HCT116 (cell line): ENCODE measurements around the gene OR51V1. TPM values are rescaled to one million over a fixed set of nuclear protein-coding genes. Genes with fewer than 3 reads are reported as not detected.

Experiments
- ATAC-seq: fragments of 200-7000 bp; cut with Tn5 transposase; 2 replicates; pipeline ENCODE4 v1.9.1; 2020; ENCODE audit warnings: mild to moderate bottlenecking, moderate library complexity
- BruUV-seq: library from RNA; stranded (reverse); fragments of 400-500 nt; replicated peaks from 2 replicates; lab custom pipeline; 2021; lab: Mats Ljungman, UMichigan
- CTCF ChIA-PET: fragments of 300-600 bp; sonication (Branson Sonifier 250); formaldehyde crosslinking; loops from one replicate; lab custom pipeline; 2021; ENCODE audit warnings: antibody characterized with exemption; lab: Charles Lee
- POLR2A ChIA-PET: fragments of 300-600, 350-600 bp; sonication (Branson Sonifier 250); formaldehyde crosslinking; loops from one replicate; lab custom pipeline; 2021; ENCODE audit warnings: antibody characterized with exemption; lab: Charles Lee
- RAD21 ChIA-PET, 2 experiments: fragments of 300-600 bp; sonication (Branson Sonifier 250); formaldehyde crosslinking; loops; one replicate each; lab custom pipeline; 2023; ENCODE audit warnings: low total read pairs in 2 of 2; ENCODE audit not compliant: uncharacterized antibody in 2 of 2, unreplicated experiment in 2 of 2, low non-redundant PET in 1 of 2; lab: Charles Lee
- DNase-seq: peaks from one replicate; pipeline ENCODE4 v3.0.0-alpha.2; 2010; ENCODE audit warnings: low read depth, low spot score
- H2AFZ ChIP-seq: fragments of 200-600 bp; shearing (Covaris generic), sonication (generic); 2 replicates; pipeline ENCODE4 v1.6.1; 2017; ENCODE audit warnings: low read depth, mixed run types, mixed read lengths, antibody characterized with exemption, low read length; ENCODE audit not compliant: poor library complexity, severe bottlenecking
- H3K27ac ChIP-seq: 2 replicates; pipeline ENCODE4 v1.5.1; 2012; ENCODE audit warnings: low read depth, low read length
- H3K27me3 ChIP-seq: fragments of 200-600 bp; sonication (generic); 2 replicates; pipeline ENCODE4 v1.6.1; 2016; ENCODE audit warnings: mixed run types, low read length, mixed read lengths; ENCODE audit not compliant: insufficient read depth
- H3K36me3 ChIP-seq, 2 experiments: fragments of 200-500 bp in 1 of 2; fragments of 200-600 bp in 1 of 2; sonication (Bioruptor generic) in 1 of 2; sonication (generic) in 1 of 2; 2 replicates each; pipeline versions ENCODE4 v1.5.1 to v1.6.1; 2014 to 2016; ENCODE audit warnings: low read length in 2 of 2, inconsistent platforms in 1 of 2, mixed read lengths in 1 of 2, mixed run types in 1 of 2; ENCODE audit not compliant: insufficient read depth in 2 of 2, control insufficient read depth in 1 of 2
- H3K4me1 ChIP-seq, 2 experiments: fragments of 200-600 bp in 1 of 2; sonication (generic) in 1 of 2; 2 replicates each; pipeline versions ENCODE4 v1.5.1 to v1.6.1; 2012 to 2017; ENCODE audit warnings: low read length in 2 of 2, inconsistent platforms in 1 of 2, mild to moderate bottlenecking in 1 of 2, mixed read lengths in 1 of 2, mixed run types in 1 of 2, moderate library complexity in 1 of 2; ENCODE audit not compliant: insufficient read depth in 2 of 2, control insufficient read depth in 1 of 2
- H3K4me2 ChIP-seq: fragments of 200-600 bp; sonication (generic); 2 replicates; pipeline ENCODE4 v1.6.1; 2017; ENCODE audit warnings: mixed run types, low read length, mixed read lengths
- H3K4me3 ChIP-seq, 2 experiments: fragments of 200-600 bp in 1 of 2; sonication (generic) in 1 of 2; replicated peaks in 1 of 2; 2 replicates each; pipeline ENCODE4 v1.5.1; 2011 to 2016; ENCODE audit warnings: low read length in 2 of 2, control low read depth in 1 of 2, low read depth in 1 of 2, mild to moderate bottlenecking in 1 of 2, mixed read lengths in 1 of 2, mixed run types in 1 of 2
- H3K79me2 ChIP-seq: fragments of 200-600 bp; sonication (generic); 2 replicates; pipeline ENCODE4 v1.6.1; 2017; ENCODE audit warnings: mild to moderate bottlenecking, mixed run types, low read length, moderate library complexity, mixed read lengths; ENCODE audit not compliant: insufficient read depth
- H3K9ac ChIP-seq: fragments of 200-600 bp; sonication (generic); 2 replicates; pipeline ENCODE4 v1.6.1; 2016; ENCODE audit warnings: low read length, mixed read lengths
- H3K9me2 ChIP-seq: fragments of 200-600 bp; sonication (generic), shearing (Covaris generic); 2 replicates; pipeline ENCODE4 v1.6.1; 2017; ENCODE audit warnings: mixed run types, mild to moderate bottlenecking, moderate library complexity; ENCODE audit not compliant: insufficient read depth
- H3K9me3 ChIP-seq, 2 experiments: fragments of 200-500 bp in 1 of 2; fragments of 200-600 bp in 1 of 2; sonication (Bioruptor generic) in 1 of 2; sonication (generic) in 1 of 2; 2 replicates each; pipeline ENCODE4 v1.6.1; 2014 to 2017; ENCODE audit warnings: low read length in 2 of 2, mixed read lengths in 2 of 2, inconsistent platforms in 1 of 2, low read depth in 1 of 2, mild to moderate bottlenecking in 1 of 2, mixed run types in 1 of 2, moderate library complexity in 1 of 2; ENCODE audit not compliant: control insufficient read depth in 1 of 2, insufficient read depth in 1 of 2
- H4K20me1 ChIP-seq: fragments of 200-600 bp; sonication (generic), shearing (Covaris generic); 2 replicates; pipeline ENCODE4 v1.6.1; 2017; ENCODE audit warnings: mixed run types, mild to moderate bottlenecking, moderate library complexity; ENCODE audit not compliant: insufficient read depth
- CBX3 ChIP-seq: IDR thresholded peaks from 2 replicates; pipeline ENCODE4 v1.6.1; 2012; ENCODE audit warnings: low read depth
- CEBPB ChIP-seq: IDR thresholded peaks from 2 replicates; pipeline ENCODE4 v1.6.1; 2012; ENCODE audit warnings: low read depth
- EGR1 ChIP-seq: IDR thresholded peaks from 2 replicates; pipeline ENCODE4 v1.6.1; 2012; ENCODE audit warnings: low read depth
- ELF1 ChIP-seq: IDR thresholded peaks from 2 replicates; pipeline ENCODE4 v1.6.1; 2012; ENCODE audit warnings: low read depth, borderline replicate concordance
- EZH2phosphoT487 ChIP-seq: fragments of 200-600 bp; IDR thresholded peaks from 2 replicates; pipeline ENCODE4 v1.6.1; 2018; ENCODE audit warnings: antibody characterized with exemption, borderline replicate concordance
- FOSL1 ChIP-seq: IDR thresholded peaks from 2 replicates; pipeline ENCODE4 v1.6.1; 2012; ENCODE audit warnings: low read depth
- JUND ChIP-seq: IDR thresholded peaks from 2 replicates; pipeline ENCODE4 v1.6.1; 2012
- POLR2A ChIP-seq: IDR thresholded peaks from 2 replicates; pipeline ENCODE4 v1.7.0; 2011; ENCODE audit warnings: borderline replicate concordance; ENCODE audit not compliant: insufficient read depth, insufficient read length; ENCODE audit errors: extremely low read depth
- POLR2AphosphoS5 ChIP-seq: IDR thresholded peaks from 2 replicates; pipeline ENCODE4 v1.6.1; 2011; ENCODE audit warnings: mild to moderate bottlenecking, low read depth, low read length, moderate library complexity
- RAD21 ChIP-seq: IDR thresholded peaks from 2 replicates; pipeline ENCODE4 v1.6.1; 2012; ENCODE audit warnings: low read depth, mild to moderate bottlenecking
- SIN3A ChIP-seq: IDR thresholded peaks from 2 replicates; pipeline ENCODE4 v1.6.1; 2012; ENCODE audit warnings: low read depth
- SP1 ChIP-seq: IDR thresholded peaks from 2 replicates; pipeline ENCODE4 v1.6.1; 2012; ENCODE audit warnings: low read depth
- SRF ChIP-seq: IDR thresholded peaks from 2 replicates; pipeline ENCODE4 v1.6.1; 2012; ENCODE audit warnings: low read depth
- TCF7L2 ChIP-seq: IDR thresholded peaks from 2 replicates; pipeline ENCODE4 v1.7.0; 2011; ENCODE audit warnings: borderline replicate concordance, inconsistent platforms; ENCODE audit not compliant: insufficient read depth, insufficient read length; ENCODE audit errors: extremely low read depth
- YY1 ChIP-seq: IDR thresholded peaks from 2 replicates; pipeline ENCODE4 v1.6.1; 2011; ENCODE audit warnings: low read length, low read depth, moderate library complexity, mild to moderate bottlenecking; ENCODE audit not compliant: insufficient replicate concordance; ENCODE audit errors: extremely low read depth
- ZFX ChIP-seq: fragments of 450-650 bp; IDR thresholded peaks from 2 replicates; pipeline ENCODE4 v1.6.1; 2017
- ZNF274 ChIP-seq: fragments of 200-500 bp; sonication (Bioruptor generic); IDR thresholded peaks from 2 replicates; pipeline ENCODE4 v1.6.1; 2014; ENCODE audit warnings: mild to moderate bottlenecking, low read depth, low read length, inconsistent platforms
- intact Hi-C: fragments of 100-400 bp; cut with micrococcal nuclease; formaldehyde crosslinking; loops from 2 replicates; pipeline ENCODE4 v1.10.0; 2022
- total RNA-seq: library from RNA; stranded (reverse); gene quantifications from one replicate; pipeline ENCODE4 v1.2.1, GENCODE V29; 2021; ENCODE audit not compliant: unreplicated experiment
- TF ChIP-seq, protein P1 (sequence below): IDR thresholded peaks from 2 replicates; pipeline ENCODE4 v1.6.1; 2012
- TF ChIP-seq, protein P2 (sequence below), 3 experiments: fragments of 200-600 bp in 1 of 3; sonication (generic) in 1 of 3; IDR thresholded peaks in 2 of 3; conservative IDR thresholded peaks in 1 of 3; 2 replicates each; pipeline ENCODE4 v1.5.1; 2012 to 2017; ENCODE audit warnings: low read depth in 2 of 3, low read length in 2 of 3, antibody characterized with exemption in 1 of 3, borderline replicate concordance in 1 of 3, control low read depth in 1 of 3, mild to moderate bottlenecking in 1 of 3, mixed read lengths in 1 of 3, mixed run types in 1 of 3, moderate library complexity in 1 of 3; ENCODE audit not compliant: insufficient read depth in 1 of 3
- TF ChIP-seq, protein P3 (sequence below): IDR thresholded peaks from 2 replicates; pipeline ENCODE4 v1.6.1; 2011; ENCODE audit warnings: mild to moderate bottlenecking, low read length, moderate library complexity; ENCODE audit not compliant: insufficient replicate concordance; ENCODE audit errors: extremely low read depth

OR51V1 gene
- total RNA-seq, 1 experiment from 2014 or later = not detected

DNA sequence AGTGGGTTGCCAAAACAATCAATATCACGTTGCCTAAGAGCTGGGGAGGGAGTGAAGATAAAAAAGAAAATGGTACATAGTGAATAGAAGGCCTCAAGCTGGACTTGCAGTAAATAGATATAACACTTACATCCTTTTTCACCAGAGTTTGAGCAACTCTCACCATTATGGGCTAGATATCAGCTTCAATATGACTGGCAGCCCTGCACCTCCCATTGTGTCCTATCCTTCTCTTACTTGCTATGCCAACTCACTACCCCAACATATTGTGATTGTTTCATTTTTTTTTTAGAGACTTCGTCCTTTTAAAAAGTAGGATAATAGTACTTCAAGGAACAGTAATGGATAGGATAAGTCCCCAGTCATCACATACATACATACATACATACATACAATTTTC is 41.7 kb upstream of the OR51V1 start:
- Histone ChIP-seq H3K27ac (no peak overlapping the region), H2AFZ (no peak overlapping the region), H3K4me3 (no peak overlapping the region), H3K36me3 (no peaks in the 10 kb centered on the region), H3K4me1 (no peaks in the 10 kb centered on the region), H3K27me3 (peaks cover 78% of the 10 kb centered on the region), H3K4me2 (no peak overlapping the region), H3K9me3 (no peaks in the 10 kb centered on the region), H3K9ac (no peak overlapping the region), H3K79me2 (no peaks in the 10 kb centered on the region), H4K20me1 (no peaks in the 10 kb centered on the region), H3K9me2 (no peaks in the 10 kb centered on the region)
- CTCF ChIA-PET = no interaction called here
- DNase-seq = no peak
- POLR2A ChIA-PET = no interaction called here
- BruUV-seq = no TSS peak
- RAD21 ChIA-PET = no interaction called here
- ATAC-seq = no peak
- TF ChIP-seq RAD21 = no peak
- no peak for TF ChIP-seq ELF1
- no peak for TF ChIP-seq EGR1
- TF ChIP-seq TCF7L2 = no peak
- TF ChIP-seq, protein P1, sequence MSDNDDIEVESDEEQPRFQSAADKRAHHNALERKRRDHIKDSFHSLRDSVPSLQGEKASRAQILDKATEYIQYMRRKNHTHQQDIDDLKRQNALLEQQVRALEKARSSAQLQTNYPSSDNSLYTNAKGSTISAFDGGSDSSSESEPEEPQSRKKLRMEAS = no peak
- TF ChIP-seq, protein P2, sequence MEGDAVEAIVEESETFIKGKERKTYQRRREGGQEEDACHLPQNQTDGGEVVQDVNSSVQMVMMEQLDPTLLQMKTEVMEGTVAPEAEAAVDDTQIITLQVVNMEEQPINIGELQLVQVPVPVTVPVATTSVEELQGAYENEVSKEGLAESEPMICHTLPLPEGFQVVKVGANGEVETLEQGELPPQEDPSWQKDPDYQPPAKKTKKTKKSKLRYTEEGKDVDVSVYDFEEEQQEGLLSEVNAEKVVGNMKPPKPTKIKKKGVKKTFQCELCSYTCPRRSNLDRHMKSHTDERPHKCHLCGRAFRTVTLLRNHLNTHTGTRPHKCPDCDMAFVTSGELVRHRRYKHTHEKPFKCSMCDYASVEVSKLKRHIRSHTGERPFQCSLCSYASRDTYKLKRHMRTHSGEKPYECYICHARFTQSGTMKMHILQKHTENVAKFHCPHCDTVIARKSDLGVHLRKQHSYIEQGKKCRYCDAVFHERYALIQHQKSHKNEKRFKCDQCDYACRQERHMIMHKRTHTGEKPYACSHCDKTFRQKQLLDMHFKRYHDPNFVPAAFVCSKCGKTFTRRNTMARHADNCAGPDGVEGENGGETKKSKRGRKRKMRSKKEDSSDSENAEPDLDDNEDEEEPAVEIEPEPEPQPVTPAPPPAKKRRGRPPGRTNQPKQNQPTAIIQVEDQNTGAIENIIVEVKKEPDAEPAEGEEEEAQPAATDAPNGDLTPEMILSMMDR (IDR thresholded peaks at IDR 0.05 in 2 of 3, conservative IDR thresholded peaks at IDR 0.05 in 1 of 3; ENCODE audit: borderline replicate concordance in 1 of 3, insufficient read depth in 1 of 3, low read depth in 2 of 3, low read length in 2 of 3) = no peak
- no peak for TF ChIP-seq POLR2AphosphoS5
- TF ChIP-seq POLR2A = no peak
- no peak for TF ChIP-seq CEBPB
- no peak for TF ChIP-seq SIN3A
- no peak for TF ChIP-seq SRF
- TF ChIP-seq, protein P3, sequence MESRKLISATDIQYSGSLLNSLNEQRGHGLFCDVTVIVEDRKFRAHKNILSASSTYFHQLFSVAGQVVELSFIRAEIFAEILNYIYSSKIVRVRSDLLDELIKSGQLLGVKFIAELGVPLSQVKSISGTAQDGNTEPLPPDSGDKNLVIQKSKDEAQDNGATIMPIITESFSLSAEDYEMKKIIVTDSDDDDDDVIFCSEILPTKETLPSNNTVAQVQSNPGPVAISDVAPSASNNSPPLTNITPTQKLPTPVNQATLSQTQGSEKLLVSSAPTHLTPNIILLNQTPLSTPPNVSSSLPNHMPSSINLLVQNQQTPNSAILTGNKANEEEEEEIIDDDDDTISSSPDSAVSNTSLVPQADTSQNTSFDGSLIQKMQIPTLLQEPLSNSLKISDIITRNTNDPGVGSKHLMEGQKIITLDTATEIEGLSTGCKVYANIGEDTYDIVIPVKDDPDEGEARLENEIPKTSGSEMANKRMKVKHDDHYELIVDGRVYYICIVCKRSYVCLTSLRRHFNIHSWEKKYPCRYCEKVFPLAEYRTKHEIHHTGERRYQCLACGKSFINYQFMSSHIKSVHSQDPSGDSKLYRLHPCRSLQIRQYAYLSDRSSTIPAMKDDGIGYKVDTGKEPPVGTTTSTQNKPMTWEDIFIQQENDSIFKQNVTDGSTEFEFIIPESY = no peak
- no peak for TF ChIP-seq SP1
- no peak for TF ChIP-seq CBX3
- TF ChIP-seq EZH2phosphoT487 = no peak
- no peak for TF ChIP-seq FOSL1
- no peak for TF ChIP-seq ZFX
- no peak for TF ChIP-seq ZNF274
- TF ChIP-seq JUND = no peak
- TF ChIP-seq YY1 = no peak
- intact Hi-C loops = no loop called here
